Gastrocnemius medialis (tissue), 4 donors: Measurements from ENCODE around the gene SYT17. TPM values are rescaled to one million over a fixed set of nuclear protein-coding genes. Genes with fewer than 3 reads are reported as not detected.

ENCODE experiments used
- ATAC-seq, 2 donors: fragments of 150-250 bp; one replicate each; pipeline ENCODE4 v1.9.1; 2016
- DNase-seq, 2 donors: peaks; one replicate each; pipeline ENCODE4 v3.0.0-alpha.2; 2019
- H3K27ac ChIP-seq, 4 donors: fragments of 200-600 bp; sonication (generic); 1 replicate in 1 of 4; 2 replicates in 3 of 4; pipeline ENCODE4 v1.5.1; 2016 to 2018; ENCODE audit warnings: mild to moderate bottlenecking in 2 of 4, moderate library complexity in 1 of 4
- H3K27me3 ChIP-seq, 3 donors: fragments of 200-600 bp; sonication (generic) in 2 of 3; 1 replicate in 1 of 3; 2 replicates in 2 of 3; pipeline versions ENCODE4 v1.5.1 to v1.6.0; 2016 to 2019; ENCODE audit warnings: mild to moderate bottlenecking in 1 of 3, moderate library complexity in 1 of 3
- H3K36me3 ChIP-seq, 2 donors: fragments of 200-600 bp; sonication (generic) in 1 of 2; one replicate each; pipeline ENCODE4 v1.5.1; 2017 to 2018
- H3K4me1 ChIP-seq, 2 donors: fragments of 200-600 bp; sonication (generic) in 1 of 2; one replicate each; pipeline ENCODE4 v1.5.1; 2016 to 2017; ENCODE audit warnings: mild to moderate bottlenecking in 2 of 2
- H3K4me3 ChIP-seq, 4 donors: fragments of 200-600 bp; sonication (generic) in 3 of 4; 1 replicate in 1 of 4; 2 replicates in 3 of 4; pipeline ENCODE4 v1.5.1; 2016 to 2019; ENCODE audit warnings: mild to moderate bottlenecking in 2 of 4
- H3K9me3 ChIP-seq, 3 donors: fragments of 200-600 bp; sonication (generic) in 2 of 3; 1 replicate in 1 of 3; 2 replicates in 2 of 3; pipeline ENCODE4 v1.5.1; 2016 to 2019
- POLR2A ChIP-seq, 2 donors: fragments of 450-650 bp; IDR thresholded peaks; one replicate each; pipeline ENCODE4 v1.6.1; 2017; ENCODE audit warnings: antibody characterized with exemption in 2 of 2, mild to moderate bottlenecking in 2 of 2, moderate library complexity in 2 of 2
- in situ Hi-C, 4 donors: fragments of 200-750 bp; cut with MboI; loops; one replicate each; pipeline versions ENCODE4 v1.15.0 to v1.8.0; 2017; ENCODE audit warnings: low sequenced_read_pairs in 4 of 4
- intact Hi-C: fragments of 100-400 bp; cut with DNase I; formaldehyde crosslinking; loops from one replicate; pipeline ENCODE4 v1.15.1; 2023; ENCODE audit warnings: low total_unique reads
- total RNA-seq, 4 donors: library from RNA; depleted of rRNA; stranded (reverse); fragments of >200 nt; gene quantifications; one replicate each; pipeline versions ENCODE4 v1.1.0 to v1.2.3, GENCODE V29; 2016
- TF ChIP-seq, protein P1 (sequence below), 5 experiments: fragments of 450-650 bp in 3 of 5; fragments of 200-600 bp in 2 of 5; sonication (generic) in 2 of 5; IDR thresholded peaks in 4 of 5; conservative IDR thresholded peaks in 1 of 5; 1 replicate in 4 of 5; 2 replicates in 1 of 5; pipeline ENCODE4 v1.5.1; 2016 to 2019; ENCODE audit warnings: antibody characterized with exemption in 5 of 5, mild to moderate bottlenecking in 3 of 5, moderate library complexity in 3 of 5

Gene SYT17
- total RNA-seq, 4 donors from 2014 or later: 0.10 to 0.87 (median 0.18) TPM

DNA sequence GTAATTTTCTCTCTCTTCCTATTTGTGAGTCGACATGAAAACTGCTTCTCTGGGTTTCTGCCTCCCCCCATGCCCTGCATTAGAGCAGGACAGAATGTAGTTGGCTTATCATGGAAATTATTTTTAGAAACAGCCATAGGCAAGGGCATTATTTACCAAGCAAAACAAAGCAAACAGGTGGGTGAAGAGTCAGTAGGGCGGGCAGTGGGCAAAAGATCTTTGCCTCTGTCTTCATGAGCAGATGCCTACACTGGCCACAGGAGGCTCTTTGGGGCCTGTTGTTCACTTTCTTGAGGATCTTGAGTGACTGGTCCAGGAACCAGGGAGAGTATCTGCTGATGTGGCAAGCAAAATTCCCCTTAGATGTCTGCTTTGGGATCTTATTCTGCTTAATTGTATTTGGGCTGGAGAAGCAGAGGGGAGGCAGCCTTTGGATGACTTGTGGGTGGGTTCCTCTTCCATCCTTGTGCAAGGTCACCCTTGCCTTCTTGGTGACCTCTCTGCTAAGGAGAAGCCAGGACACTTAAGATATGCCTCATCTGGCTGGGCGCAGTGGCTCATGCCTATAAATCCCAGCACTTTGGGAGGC, 75.0 kb downstream of the SYT17 start:
- DNase-seq: no peak
- in situ Hi-C loops (no loop called here), intact Hi-C loops (no loop called here)
- Histone ChIP-seq H3K4me3 (no peak overlapping the region), H3K9me3 (no peaks in the 10 kb centered on the region), H3K27me3 (no peaks in the 10 kb centered on the region), H3K4me1 (no peaks in the 10 kb centered on the region), H3K36me3 (no peaks in the 10 kb centered on the region), H3K27ac (no peak overlapping the region)
- TF ChIP-seq, protein P1, sequence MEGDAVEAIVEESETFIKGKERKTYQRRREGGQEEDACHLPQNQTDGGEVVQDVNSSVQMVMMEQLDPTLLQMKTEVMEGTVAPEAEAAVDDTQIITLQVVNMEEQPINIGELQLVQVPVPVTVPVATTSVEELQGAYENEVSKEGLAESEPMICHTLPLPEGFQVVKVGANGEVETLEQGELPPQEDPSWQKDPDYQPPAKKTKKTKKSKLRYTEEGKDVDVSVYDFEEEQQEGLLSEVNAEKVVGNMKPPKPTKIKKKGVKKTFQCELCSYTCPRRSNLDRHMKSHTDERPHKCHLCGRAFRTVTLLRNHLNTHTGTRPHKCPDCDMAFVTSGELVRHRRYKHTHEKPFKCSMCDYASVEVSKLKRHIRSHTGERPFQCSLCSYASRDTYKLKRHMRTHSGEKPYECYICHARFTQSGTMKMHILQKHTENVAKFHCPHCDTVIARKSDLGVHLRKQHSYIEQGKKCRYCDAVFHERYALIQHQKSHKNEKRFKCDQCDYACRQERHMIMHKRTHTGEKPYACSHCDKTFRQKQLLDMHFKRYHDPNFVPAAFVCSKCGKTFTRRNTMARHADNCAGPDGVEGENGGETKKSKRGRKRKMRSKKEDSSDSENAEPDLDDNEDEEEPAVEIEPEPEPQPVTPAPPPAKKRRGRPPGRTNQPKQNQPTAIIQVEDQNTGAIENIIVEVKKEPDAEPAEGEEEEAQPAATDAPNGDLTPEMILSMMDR (IDR thresholded peaks at IDR 0.05 in 4 of 5, conservative IDR thresholded peaks at IDR 0.05 in 1 of 5): no peak
- no peak for TF ChIP-seq POLR2A (IDR thresholded peaks at IDR 0.05)
- no peak for ATAC-seq

- no peak overlapping the region for H3K27ac ChIP-seq
- no peaks in the 10 kb centered on the region for H3K36me3 ChIP-seq
- intact Hi-C loops (no loop called here), in situ Hi-C loops (no loop called here)
- TF ChIP-seq, protein P1 (IDR thresholded peaks at IDR 0.05 in 4 of 5, conservative IDR thresholded peaks at IDR 0.05 in 1 of 5): no peak
- TF ChIP-seq POLR2A (IDR thresholded peaks at IDR 0.05): no peak
- no peak overlapping the region for H3K4me3 ChIP-seq
- H3K4me1 ChIP-seq: no peaks in the 10 kb centered on the region
- ATAC-seq: no peak
- no peaks in the 10 kb centered on the region for H3K9me3 ChIP-seq
- no peaks in the 10 kb centered on the region for H3K27me3 ChIP-seq
- DNase-seq: no peak
Measured at GRCh38 chr16:19245326-19245925, 77.4 kb downstream of the SYT17 start.

- Histone ChIP-seq H3K27me3 (no peaks in the 10 kb centered on the region), H3K9me3 (no peaks in the 10 kb centered on the region), H3K27ac (no peak overlapping the region), H3K4me3 (no peak overlapping the region), H3K4me1 (no peaks in the 10 kb centered on the region), H3K36me3 (no peaks in the 10 kb centered on the region)
- no peak for ATAC-seq
- no peak for TF ChIP-seq POLR2A (IDR thresholded peaks at IDR 0.05)
- TF ChIP-seq, protein P1 (IDR thresholded peaks at IDR 0.05 in 4 of 5, conservative IDR thresholded peaks at IDR 0.05 in 1 of 5): no peak
- in situ Hi-C loops: no loop called here
- intact Hi-C loops: no loop called here
- DNase-seq: no peak
Measured at GRCh38 chr16:19252904-19253303, 84.9 kb downstream of the SYT17 start.

GRCh38 chr16:19254611-19255010, 86.6 kb downstream of the SYT17 start:
- H3K27me3 ChIP-seq: no peaks in the 10 kb centered on the region
- ATAC-seq (no peak), DNase-seq (no peak)
- in situ Hi-C loops (no loop called here), intact Hi-C loops (no loop called here)
- H3K4me1 ChIP-seq: no peaks in the 10 kb centered on the region
- H3K4me3 ChIP-seq: no peak overlapping the region
- no peak overlapping the region for H3K27ac ChIP-seq
- no peaks in the 10 kb centered on the region for H3K36me3 ChIP-seq
- TF ChIP-seq, protein P1 (IDR thresholded peaks at IDR 0.05 in 4 of 5, conservative IDR thresholded peaks at IDR 0.05 in 1 of 5): no peak
- no peak for TF ChIP-seq POLR2A (IDR thresholded peaks at IDR 0.05)
- H3K9me3 ChIP-seq: no peaks in the 10 kb centered on the region
